GM12892 (cell line): ENCODE results near the gene NUDT1.

Experiments used
- DNase-seq: peaks from one replicate; pipeline ENCODE4 v3.0.0; 2011; ENCODE audit not compliant: insufficient read length
- FAIRE-seq: peaks from 2 replicates; lab custom pipeline; 2011; peaks lifted over from hg19 to GRCh38; lab: Jason Lieb, UNC
- POLR2A ChIP-seq: IDR thresholded peaks from 2 replicates; pipeline ENCODE4 v1.6.1; 2011; ENCODE audit warnings: low read depth, low read length, control low read depth
- POLR2AphosphoS5 ChIP-seq: IDR thresholded peaks from 2 replicates; pipeline ENCODE4 v1.6.1; 2011; ENCODE audit warnings: low read depth, low read length, control low read depth
- TAF1 ChIP-seq: IDR thresholded peaks from 2 replicates; pipeline ENCODE4 v1.6.1; 2011; ENCODE audit warnings: low read depth, mild to moderate bottlenecking, control low read depth, low read length, borderline replicate concordance

Gene NUDT1

DNA sequence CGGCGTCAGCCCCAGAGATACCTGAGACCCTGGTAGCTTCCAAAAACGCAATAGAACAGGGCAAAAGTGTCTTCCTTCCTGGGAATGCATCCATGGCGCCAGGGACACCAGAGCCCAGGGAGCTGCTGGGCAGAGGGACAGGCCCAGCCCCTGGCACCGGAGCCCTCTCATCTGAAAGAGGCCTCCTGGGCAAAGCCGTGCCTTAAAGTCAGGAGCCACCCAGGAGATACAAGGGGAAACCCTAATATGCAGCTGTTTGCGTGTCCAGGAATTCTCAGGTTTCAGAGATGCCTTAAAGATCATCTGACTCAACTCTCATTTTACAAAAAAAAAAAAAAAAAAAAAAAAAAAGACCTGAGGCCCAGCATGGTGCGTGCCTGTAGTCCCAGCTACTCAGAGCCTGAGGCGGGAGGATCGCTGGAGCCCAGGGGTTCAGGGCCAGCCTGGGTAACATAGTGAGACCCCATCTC lies 28.0 kb downstream of the NUDT1 start:
- TF ChIP-seq POLR2AphosphoS5 = no peak
- TF ChIP-seq TAF1 = no peak
- TF ChIP-seq POLR2A = no peak
- FAIRE-seq = no peak
- DNase-seq = no peak

DNA sequence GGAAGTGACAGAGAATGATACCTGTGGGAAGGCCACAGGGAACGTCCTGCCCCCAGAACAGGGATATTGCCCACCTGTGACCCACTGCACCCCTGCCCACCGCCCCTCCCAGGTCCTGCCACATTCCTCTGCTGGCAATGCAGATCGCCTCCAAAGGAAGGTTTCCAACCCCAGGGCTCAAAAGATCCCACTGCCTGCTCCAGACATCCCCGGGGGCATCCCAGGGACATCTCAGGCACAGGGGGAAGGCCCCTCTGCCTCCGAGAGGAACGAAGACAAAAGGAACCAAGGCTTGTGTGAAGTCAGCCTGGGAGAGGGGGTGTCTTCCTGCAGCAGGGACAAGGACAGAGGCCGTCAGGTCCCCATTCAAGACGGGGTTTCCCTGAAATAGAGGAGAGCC lies 28.5 kb downstream of the NUDT1 start:
- no peak for FAIRE-seq
- TF ChIP-seq TAF1 = no peak
- TF ChIP-seq POLR2AphosphoS5 = no peak
- TF ChIP-seq POLR2A = no peak
- DNase-seq = no peak

DNA sequence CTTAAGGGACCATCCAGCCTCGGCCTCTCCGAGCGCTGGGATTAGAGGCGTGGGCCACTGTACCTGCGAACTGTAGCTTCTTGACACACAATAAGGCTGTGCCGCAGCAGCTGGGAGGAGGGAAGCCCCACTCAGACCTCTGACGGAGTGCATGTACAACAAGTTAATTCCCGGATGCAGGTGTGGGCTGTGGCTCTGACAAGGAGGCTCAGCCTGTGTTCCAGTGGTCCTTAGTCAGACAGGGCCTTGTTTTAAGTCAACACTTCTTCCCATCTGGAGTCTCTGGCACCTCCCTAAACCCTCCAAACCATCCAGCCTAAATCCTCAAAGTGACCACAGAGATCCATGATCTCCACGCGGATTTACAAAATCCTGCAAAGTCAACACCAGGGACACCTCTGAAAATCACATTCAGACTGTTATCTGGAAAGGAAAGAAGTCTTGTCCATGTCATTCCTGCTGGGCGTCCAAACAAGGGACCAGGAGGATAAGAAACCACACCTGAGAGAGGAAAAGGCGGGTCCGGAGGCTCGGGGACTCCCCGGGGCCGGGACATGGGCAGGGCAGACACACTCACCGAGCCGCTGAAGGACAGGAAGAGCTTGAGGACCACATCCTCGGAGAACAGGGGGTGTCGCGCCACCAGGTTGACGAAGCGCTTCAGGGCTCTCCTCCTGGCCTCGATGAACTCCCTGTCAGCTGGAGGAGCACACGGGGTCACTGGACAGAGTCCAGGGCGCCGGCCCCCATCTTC lies 29.4 kb downstream of the NUDT1 start:
- no peak for DNase-seq
- no peak for FAIRE-seq
- TF ChIP-seq POLR2A = no peak
- TF ChIP-seq TAF1 = no peak
- TF ChIP-seq POLR2AphosphoS5 = no peak

DNA sequence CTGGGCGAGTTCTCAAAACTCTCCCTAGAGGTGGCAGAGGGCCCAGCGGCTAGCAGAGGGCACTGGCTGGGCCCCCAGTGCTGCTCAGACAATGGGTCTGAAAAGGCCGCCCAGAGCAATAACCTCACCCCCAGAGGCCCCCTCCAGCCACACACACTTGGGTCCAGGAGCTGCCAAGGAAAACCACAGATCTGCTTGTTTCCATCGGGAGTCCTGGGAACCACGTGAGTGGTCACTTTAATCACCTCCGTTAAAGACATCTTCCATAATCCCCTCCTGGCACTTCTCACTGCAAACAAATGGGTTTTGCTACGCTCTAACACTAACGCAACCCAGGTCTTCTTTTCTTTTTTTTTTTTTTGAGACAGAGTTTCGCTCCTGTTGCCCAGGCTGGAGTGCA lies 30.0 kb downstream of the NUDT1 start:
- no peak for TF ChIP-seq TAF1
- TF ChIP-seq POLR2A = no peak
- TF ChIP-seq POLR2AphosphoS5 = no peak
- FAIRE-seq = no peak
- no peak for DNase-seq

DNA sequence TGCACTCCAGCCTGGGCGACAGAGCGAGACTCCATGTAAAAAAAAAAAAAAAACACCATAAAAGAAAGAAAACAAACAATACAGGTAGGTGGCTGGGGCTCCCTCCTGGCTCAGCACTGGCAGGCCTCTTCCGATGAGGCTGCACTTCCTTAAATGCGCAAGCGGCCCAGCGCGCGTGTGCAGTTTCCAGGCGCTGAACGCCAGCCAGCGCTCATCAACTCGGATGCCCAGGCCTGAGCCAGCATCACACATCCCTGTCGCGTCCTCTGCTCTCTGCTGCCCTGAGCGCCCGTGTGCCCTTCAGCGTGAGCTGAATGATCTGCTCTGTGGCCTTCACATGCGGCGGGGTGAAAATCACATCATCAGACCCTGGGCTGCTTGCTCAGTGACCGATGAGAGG lies 31.8 kb downstream of the NUDT1 start:
- FAIRE-seq (no peak), DNase-seq (no peak)
- TF ChIP-seq POLR2A = no peak
- no peak for TF ChIP-seq TAF1
- no peak for TF ChIP-seq POLR2AphosphoS5

DNA sequence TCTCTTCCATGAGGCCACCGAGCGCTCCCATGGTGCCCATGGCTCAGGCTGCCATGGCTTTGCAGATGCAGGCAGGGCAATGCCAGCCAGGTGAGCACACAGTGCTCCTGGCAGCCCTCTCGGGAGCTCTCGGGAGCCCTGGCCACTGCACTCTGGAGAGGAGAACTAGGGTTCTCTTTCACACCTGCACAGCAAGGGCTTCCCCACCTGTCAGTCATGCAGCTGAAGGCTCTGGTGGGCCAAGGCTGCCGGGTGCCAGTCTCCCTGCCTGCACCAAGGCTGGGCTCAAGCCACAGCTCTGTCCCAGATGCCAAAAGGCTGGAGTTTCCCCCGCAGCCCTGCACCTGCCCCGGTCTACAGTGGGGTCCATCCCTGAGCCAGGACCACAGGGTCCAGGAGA lies 32.6 kb downstream of the NUDT1 start:
- TF ChIP-seq POLR2AphosphoS5 (no peak), TAF1 (no peak), POLR2A (no peak)
- DNase-seq = no peak
- no peak for FAIRE-seq

DNA sequence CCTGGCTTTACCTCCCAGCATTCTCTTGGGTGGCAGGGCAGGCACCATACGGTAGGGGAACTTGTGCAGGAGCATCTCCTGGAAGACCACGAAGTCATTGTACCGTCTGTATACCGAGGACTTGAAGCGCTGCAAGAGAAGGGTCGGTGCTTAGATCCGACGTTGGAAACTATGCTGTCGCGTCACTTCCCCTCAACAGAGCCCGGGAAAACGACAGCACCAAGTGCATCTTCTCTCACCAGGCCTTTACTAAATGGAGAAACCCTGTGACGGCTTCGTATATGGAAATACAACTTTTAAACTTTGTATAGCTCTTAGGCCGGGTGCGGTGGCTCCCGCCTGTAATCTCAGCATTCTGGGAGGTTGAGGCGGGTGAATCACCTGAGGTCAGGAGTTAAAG lies 33.1 kb downstream of the NUDT1 start:
- no peak for FAIRE-seq
- DNase-seq = no peak
- no peak for TF ChIP-seq TAF1
- TF ChIP-seq POLR2AphosphoS5 = no peak
- TF ChIP-seq POLR2A = no peak

DNA sequence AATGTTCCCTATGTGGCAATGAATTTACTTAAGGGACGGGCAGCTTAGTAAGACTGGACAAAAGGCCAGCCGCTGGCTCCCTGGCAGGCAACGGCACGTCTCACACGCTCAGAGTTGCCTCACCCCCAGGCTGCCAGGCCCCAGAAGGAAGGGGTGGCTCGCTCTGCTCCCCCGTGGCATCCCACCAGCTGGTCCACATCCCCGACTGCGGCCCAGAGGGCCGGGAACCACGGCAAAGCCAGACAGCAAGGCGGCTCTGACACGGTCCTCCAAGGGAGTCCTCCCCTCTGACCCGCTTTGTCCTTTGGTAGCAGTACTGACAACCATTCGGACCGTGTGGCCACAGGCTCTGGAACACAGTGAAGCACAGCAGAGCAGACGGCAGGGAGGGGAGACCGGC lies 34.1 kb downstream of the NUDT1 start:
- FAIRE-seq = no peak
- TF ChIP-seq POLR2AphosphoS5 (no peak), POLR2A (no peak), TAF1 (no peak)

DNA sequence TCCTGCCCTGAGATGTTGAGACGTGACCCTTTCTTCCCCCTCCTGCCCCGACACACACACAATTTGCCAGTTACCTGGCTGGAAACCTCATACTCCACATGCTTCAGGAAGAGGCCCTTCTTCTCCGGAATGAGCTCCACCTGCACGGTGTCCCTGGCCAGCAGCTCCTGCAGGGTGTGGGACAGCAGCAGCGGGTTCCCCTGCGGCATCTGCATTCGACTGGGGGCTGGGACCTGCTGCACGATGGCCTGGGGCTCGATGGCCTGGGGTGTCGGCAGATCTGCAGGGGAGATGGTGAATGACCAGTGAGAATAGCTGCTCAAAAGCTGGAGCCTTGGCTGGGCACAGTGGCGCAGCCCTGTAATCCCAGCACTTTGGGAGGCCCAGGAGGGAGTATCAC lies 36.0 kb downstream of the NUDT1 start:
- TF ChIP-seq TAF1 (no peak), POLR2AphosphoS5 (no peak), POLR2A (no peak)
- no peak for DNase-seq
- FAIRE-seq = no peak

More for the DNA sequence above, 34.1 kb downstream of the NUDT1 start:
- no peak for DNase-seq

DNA sequence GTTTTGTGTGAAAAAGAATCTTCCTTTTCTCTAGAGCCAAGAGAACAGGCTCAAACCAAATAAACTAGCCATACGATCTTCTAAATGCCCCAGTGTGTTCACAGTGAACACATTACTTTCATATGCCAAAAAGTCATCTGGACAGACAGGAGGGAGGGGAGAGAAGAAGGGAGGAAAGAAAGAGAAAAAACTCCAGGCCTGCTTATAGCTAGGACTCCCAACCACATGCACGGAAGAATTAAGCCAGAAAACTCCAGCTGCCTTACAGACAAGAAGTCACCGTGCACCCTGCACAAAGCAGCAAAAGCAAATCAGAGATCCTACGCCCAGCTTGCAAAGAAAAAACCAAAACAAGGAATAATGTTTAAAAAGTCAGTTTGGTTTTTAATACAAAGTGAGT lies 37.9 kb downstream of the NUDT1 start:
- TF ChIP-seq POLR2AphosphoS5 (no peak), POLR2A (no peak), TAF1 (no peak)
- DNase-seq = no peak
- FAIRE-seq = no peak

DNA sequence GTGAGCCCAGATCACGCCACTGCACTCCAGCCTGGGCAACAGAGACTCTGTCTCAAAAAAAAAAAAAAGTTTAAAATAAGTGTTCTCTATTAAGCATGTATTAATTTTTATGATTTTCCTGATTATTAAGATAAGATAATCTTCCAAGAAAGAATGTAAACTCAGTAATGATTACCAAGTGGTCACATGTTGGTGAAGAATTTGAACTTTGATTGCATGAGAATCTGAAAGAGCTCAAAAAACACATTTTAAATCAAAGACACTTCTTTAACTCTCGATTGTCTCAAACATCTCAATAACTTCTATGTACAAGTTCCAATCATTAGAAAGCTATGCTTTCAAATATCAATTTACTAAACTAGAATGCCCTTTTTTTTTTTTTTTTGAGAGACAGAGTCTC lies 38.4 kb downstream of the NUDT1 start:
- FAIRE-seq (no peak), DNase-seq (no peak)
- TF ChIP-seq TAF1 (no peak), POLR2AphosphoS5 (no peak), POLR2A (no peak)

DNA sequence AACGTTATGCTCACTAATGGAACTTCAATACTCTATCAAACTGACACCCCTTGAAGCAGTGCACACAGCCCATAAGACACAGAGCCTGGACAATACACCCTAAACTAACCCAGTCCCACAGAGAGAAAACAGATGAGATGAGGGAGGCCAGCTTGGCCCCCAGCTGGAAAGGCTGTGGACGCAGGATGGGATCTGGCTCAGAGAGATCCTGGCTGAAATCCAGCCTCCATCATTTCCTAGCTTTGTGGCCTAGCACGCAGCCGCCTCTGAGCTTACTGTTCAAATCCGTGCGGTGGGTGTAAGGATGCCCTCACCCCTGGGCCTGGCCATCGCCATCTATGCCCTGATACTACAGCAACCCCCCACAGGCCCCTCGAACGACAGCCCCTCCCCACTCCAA lies 39.5 kb downstream of the NUDT1 start:
- FAIRE-seq = no peak

More for the DNA sequence above, 39.5 kb downstream of the NUDT1 start:
- TF ChIP-seq POLR2A = no peak
- no peak for TF ChIP-seq POLR2AphosphoS5
- no peak for TF ChIP-seq TAF1
- no peak for DNase-seq
